GM18907 (cell line): ENCODE results near the gene RTP2.

Source experiments
- ATAC-seq: cut with Tn5 transposase; IDR thresholded peaks from one replicate; pipeline ENCODE4 v1.9.1; 2021; ENCODE audit warnings: mild to moderate bottlenecking, moderate library complexity; ENCODE audit not compliant: unreplicated experiment

The RTP2 gene

GRCh38 chr3:187677604-187678003 is 24.8 kb downstream of the RTP2 start:
- ATAC-seq, result no peak

- ATAC-seq, result no peak
Measured at GRCh38 chr3:187673012-187673411, 29.3 kb downstream of the RTP2 start.

- no peak for ATAC-seq
Measured at GRCh38 chr3:187669675-187670504, 32.5 kb downstream of the RTP2 start, which contains the start of gene SST. SST (minus strand) TSS chr3:187670394; CDS start chr3:187670291, 103 bp downstream.

- no peak for ATAC-seq
Measured at GRCh38 chr3:187667526-187667925, 34.8 kb downstream of the RTP2 start.

GRCh38 chr3:187665764-187666402 is 36.5 kb downstream of the RTP2 start:
- ATAC-seq, result no peak

DNA sequence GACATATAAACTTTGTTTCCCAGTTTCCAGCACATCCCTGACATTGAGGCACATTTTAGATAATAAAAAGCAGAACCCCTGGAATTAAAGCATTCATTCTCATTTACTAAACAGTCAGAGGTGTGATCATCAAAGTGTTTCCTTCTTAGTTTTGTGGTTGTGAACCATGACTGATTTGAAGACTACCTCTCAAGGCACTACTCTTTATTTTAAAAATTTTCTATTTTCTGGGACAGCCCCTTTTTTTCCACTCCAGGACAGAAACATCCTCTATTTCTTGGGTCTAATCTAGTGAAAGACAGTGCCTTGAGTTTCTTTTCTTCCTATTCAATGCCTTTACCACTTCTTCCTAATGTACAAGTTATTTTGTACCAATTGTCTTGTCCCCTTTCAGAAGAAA is 37.3 kb downstream of the RTP2 start:
- ATAC-seq, result no peak

GRCh38 chr3:187662848-187663409 is 39.4 kb downstream of the RTP2 start:
- ATAC-seq, result no peak

DNA sequence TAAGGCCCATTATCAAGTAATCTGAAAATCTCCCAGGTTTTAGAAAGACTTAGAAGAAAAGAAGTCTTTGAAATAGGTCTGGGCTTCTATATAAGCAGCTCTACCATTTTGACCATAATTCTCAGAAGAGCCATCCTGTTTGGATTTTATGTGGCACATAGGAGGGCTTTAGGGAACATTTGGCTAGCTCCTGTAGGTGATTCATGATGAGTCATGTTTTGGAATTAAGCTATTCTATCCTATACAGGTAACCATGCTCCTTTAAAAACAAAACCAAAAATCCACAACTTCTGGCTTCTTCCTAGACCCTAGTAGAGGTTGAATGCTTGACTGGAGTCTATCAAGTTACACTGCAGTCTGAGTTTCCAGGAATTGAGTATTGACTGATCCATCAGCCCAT is 41.1 kb downstream of the RTP2 start:
- ATAC-seq, result no peak

- ATAC-seq, result no peak
Measured at GRCh38 chr3:187651282-187651681, 51.1 kb downstream of the RTP2 start.
